MM.1S (cell line): ENCODE data around the gene CCL16.
A peak's percentile ranks its signal among the peaks of the same experiment; 100 is the strongest.

Experiments
- DNase-seq: peaks from one replicate; pipeline ENCODE4 v3.0.0-alpha.2; 2015
- H2AFZ ChIP-seq: fragments of 300-600 bp; sonication (generic); 2 replicates; pipeline ENCODE4 v1.6.0; 2016; ENCODE audit warnings: antibody characterized with exemption, low read length
- H3F3A ChIP-seq: fragments of 300-600 bp; sonication (generic); 2 replicates; pipeline ENCODE4 v1.6.1; 2016; ENCODE audit warnings: mild to moderate bottlenecking, antibody characterized with exemption, low read length, moderate library complexity, mixed read lengths; ENCODE audit not compliant: insufficient read depth
- H3K27ac ChIP-seq: fragments of 300-600 bp; sonication (generic); 2 replicates; pipeline ENCODE4 v1.5.1; 2016; ENCODE audit warnings: mild to moderate bottlenecking, low read length
- H3K27me3 ChIP-seq: fragments of 300-600 bp; sonication (generic); replicated peaks from 2 replicates; pipeline ENCODE4 v1.6.0; 2016; ENCODE audit warnings: low read length; ENCODE audit not compliant: insufficient read depth
- H3K36me3 ChIP-seq: fragments of 300-600 bp; sonication (generic); replicated peaks from 2 replicates; pipeline ENCODE4 v1.6.1; 2016; ENCODE audit warnings: mild to moderate bottlenecking, low read length, mixed read lengths; ENCODE audit not compliant: insufficient read depth
- H3K4me1 ChIP-seq: fragments of 300-600 bp; sonication (generic); 2 replicates; pipeline ENCODE4 v1.6.1; 2016; ENCODE audit warnings: low read length, mixed read lengths
- H3K4me2 ChIP-seq: fragments of 300-600 bp; sonication (generic); 2 replicates; pipeline ENCODE4 v1.6.0; 2016; ENCODE audit warnings: low read depth, low read length
- H3K4me3 ChIP-seq: fragments of 300-600 bp; sonication (generic); 2 replicates; pipeline ENCODE4 v1.5.1; 2016; ENCODE audit warnings: low read length, mixed read lengths
- H3K79me2 ChIP-seq: fragments of 300-600 bp; sonication (generic); 2 replicates; pipeline ENCODE4 v1.6.1; 2016; ENCODE audit warnings: mixed run types, low read length, mixed read lengths
- H3K9ac ChIP-seq: fragments of 300-600 bp; sonication (generic); 2 replicates; pipeline ENCODE4 v1.6.1; 2016; ENCODE audit warnings: low read length, mixed read lengths
- H3K9me2 ChIP-seq: fragments of 300-600 bp; sonication (generic); replicated peaks from 2 replicates; pipeline ENCODE4 v1.6.1; 2016; ENCODE audit warnings: mild to moderate bottlenecking, low read length, mixed read lengths; ENCODE audit not compliant: insufficient read depth
- H3K9me3 ChIP-seq: fragments of 300-600 bp; sonication (generic); replicated peaks from 2 replicates; pipeline ENCODE4 v1.6.1; 2016; ENCODE audit warnings: mild to moderate bottlenecking, low read length, mixed read lengths; ENCODE audit not compliant: insufficient read depth
- H4K20me1 ChIP-seq: fragments of 300-600 bp; sonication (generic); 2 replicates; pipeline ENCODE4 v1.6.1; 2016; ENCODE audit warnings: mild to moderate bottlenecking, low read length, moderate library complexity, mixed read lengths; ENCODE audit not compliant: insufficient read depth
- EZH2 ChIP-seq: fragments of 300-600 bp; sonication (generic); optimal IDR thresholded peaks from 2 replicates; pipeline ENCODE3; 2017; ENCODE audit warnings: low read depth, mild to moderate bottlenecking, antibody characterized with exemption, low read length, mixed read lengths
- EZH2phosphoT487 ChIP-seq: fragments of 300-600 bp; sonication (generic); IDR thresholded peaks from 2 replicates; pipeline ENCODE4 v1.6.1; 2018; ENCODE audit warnings: antibody characterized with exemption, low read length
- TF ChIP-seq, protein P1 (sequence below): fragments of 300-600 bp; sonication (generic); IDR thresholded peaks from 2 replicates; pipeline ENCODE4 v1.5.1; 2016; ENCODE audit warnings: antibody characterized with exemption, low read length, mixed read lengths

Gene CCL16

DNA sequence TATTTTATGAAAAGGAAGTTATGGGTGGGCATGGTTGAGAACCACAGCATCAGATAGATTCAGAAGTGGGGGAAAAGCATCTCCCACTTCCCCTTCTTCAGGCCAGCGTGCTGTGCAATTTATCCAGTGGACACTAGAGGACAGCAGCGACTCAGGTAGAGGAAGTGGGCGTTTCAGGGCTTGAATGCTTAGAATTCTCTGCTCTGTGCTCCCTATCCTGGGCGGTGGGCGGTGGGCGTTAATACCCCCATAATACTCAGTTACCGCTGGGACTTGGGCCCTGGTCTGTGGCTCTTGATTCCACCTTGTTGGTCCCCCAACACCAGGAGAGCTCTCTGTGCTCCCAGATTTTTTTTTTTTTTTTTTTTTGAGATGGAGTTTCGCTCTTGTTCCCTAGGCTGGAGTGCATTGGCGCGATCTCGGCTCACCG lies 34.1 kb downstream of the CCL16 start:
- H2AFZ ChIP-seq, result peak overlapping the region; percentile 89
- peak; percentile 65 for DNase-seq

DNA sequence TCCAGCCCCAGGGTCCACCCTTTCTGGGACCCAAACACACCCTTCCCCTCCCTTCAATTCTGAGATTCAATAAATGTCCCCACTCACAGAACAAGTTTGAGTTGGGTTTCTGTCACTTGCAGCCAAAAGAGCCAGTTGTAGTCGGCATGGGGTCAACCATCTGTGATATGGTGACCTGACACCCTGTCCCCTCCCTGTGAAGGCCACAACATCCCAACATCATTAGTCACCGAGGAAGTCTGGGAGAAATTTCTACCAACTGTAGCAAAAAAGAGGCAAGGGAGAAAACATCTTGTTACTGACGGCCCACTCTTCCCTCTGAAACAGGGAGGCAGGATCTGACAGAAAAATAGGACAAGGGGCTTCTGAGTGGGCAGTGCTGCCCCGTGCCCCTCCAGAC lies 37.1 kb downstream of the CCL16 start:
- H3K27me3 ChIP-seq, result no peaks in the 10 kb centered on the region
- H3K36me3 ChIP-seq, result no peaks in the 10 kb centered on the region
- H3K9me3 ChIP-seq, result no peaks in the 10 kb centered on the region
- H3K79me2 ChIP-seq, result no peaks in the 10 kb centered on the region
- TF ChIP-seq, protein P1, sequence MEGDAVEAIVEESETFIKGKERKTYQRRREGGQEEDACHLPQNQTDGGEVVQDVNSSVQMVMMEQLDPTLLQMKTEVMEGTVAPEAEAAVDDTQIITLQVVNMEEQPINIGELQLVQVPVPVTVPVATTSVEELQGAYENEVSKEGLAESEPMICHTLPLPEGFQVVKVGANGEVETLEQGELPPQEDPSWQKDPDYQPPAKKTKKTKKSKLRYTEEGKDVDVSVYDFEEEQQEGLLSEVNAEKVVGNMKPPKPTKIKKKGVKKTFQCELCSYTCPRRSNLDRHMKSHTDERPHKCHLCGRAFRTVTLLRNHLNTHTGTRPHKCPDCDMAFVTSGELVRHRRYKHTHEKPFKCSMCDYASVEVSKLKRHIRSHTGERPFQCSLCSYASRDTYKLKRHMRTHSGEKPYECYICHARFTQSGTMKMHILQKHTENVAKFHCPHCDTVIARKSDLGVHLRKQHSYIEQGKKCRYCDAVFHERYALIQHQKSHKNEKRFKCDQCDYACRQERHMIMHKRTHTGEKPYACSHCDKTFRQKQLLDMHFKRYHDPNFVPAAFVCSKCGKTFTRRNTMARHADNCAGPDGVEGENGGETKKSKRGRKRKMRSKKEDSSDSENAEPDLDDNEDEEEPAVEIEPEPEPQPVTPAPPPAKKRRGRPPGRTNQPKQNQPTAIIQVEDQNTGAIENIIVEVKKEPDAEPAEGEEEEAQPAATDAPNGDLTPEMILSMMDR, result no peak
- no peak for TF ChIP-seq EZH2phosphoT487
- no peak for TF ChIP-seq EZH2
- H2AFZ ChIP-seq, result no peak overlapping the region
- no peak overlapping the region for H3K4me3 ChIP-seq
- no peaks in the 10 kb centered on the region for H3F3A ChIP-seq
- H3K27ac ChIP-seq, result no peak overlapping the region
- H4K20me1 ChIP-seq, result no peaks in the 10 kb centered on the region
- H3K9me2 ChIP-seq, result no peaks in the 10 kb centered on the region
- H3K9ac ChIP-seq, result no peak overlapping the region
- H3K4me2 ChIP-seq, result no peak overlapping the region
- no peak for DNase-seq
- no peaks in the 10 kb centered on the region for H3K4me1 ChIP-seq

More for the DNA sequence above, 34.1 kb downstream of the CCL16 start:
- Histone ChIP-seq H3K36me3 (no peaks in the 10 kb centered on the region), H3K27me3 (no peaks in the 10 kb centered on the region), H3K9me2 (no peaks in the 10 kb centered on the region), H3F3A (no peaks in the 10 kb centered on the region), H4K20me1 (no peaks in the 10 kb centered on the region), H3K27ac (no peak overlapping the region), H3K4me3 (peak overlapping the region; percentile 62), H3K4me2 (peak overlapping the region; percentile 84), H3K79me2 (no peaks in the 10 kb centered on the region), H3K4me1 (no peaks in the 10 kb centered on the region), H3K9ac (peak overlapping the region; percentile 43; the same call in 1 of the 2 replicates), H3K9me3 (no peaks in the 10 kb centered on the region)
- TF ChIP-seq, protein P1, result peak; percentile 77
- TF ChIP-seq EZH2phosphoT487, result no peak
- TF ChIP-seq EZH2, result no peak

- H3K36me3 ChIP-seq, result no peaks in the 10 kb centered on the region
- H3K27ac ChIP-seq, result no peak within 1 kb of the TSS
- H3K9me3 ChIP-seq, result no peaks in the 10 kb centered on the region
- H3F3A ChIP-seq, result no peaks in the 10 kb centered on the region
- no peaks in the 10 kb centered on the region for H4K20me1 ChIP-seq
- H3K4me1 ChIP-seq, result no peaks in the 10 kb centered on the region
- H3K4me2 ChIP-seq, result no peak within 1 kb of the TSS
- TF ChIP-seq, protein P1, result no peak
- TF ChIP-seq EZH2 (no peak), EZH2phosphoT487 (no peak)
- H3K9me2 ChIP-seq, result no peaks in the 10 kb centered on the region
- no peaks in the 10 kb centered on the region for H3K27me3 ChIP-seq
- no peak for DNase-seq
- no peak within 1 kb of the TSS for H3K4me3 ChIP-seq
- no peak within 1 kb of the TSS for H2AFZ ChIP-seq
- H3K79me2 ChIP-seq, result no peaks in the 10 kb centered on the region
- no peak within 1 kb of the TSS for H3K9ac ChIP-seq
These were observed 37.8 kb downstream of the CCL16 start, which contains the start of gene LYZL6 for GRCh38 chr17:35943537-35943936. Gene LYZL6 (minus strand): TSS chr17:35943713. CDS start chr17:35939356, 4,357 bp downstream.
